OCI-LY1 (cell line): ENCODE measurements around the gene UBXN10.

Experiments
- CTCF ChIP-seq: fragments of 200-600 bp; sonication (generic), shearing (Covaris generic); IDR thresholded peaks from 2 replicates; pipeline ENCODE4 v1.5.1; 2017; ENCODE audit warnings: mild to moderate bottlenecking, antibody characterized with exemption, low read length, moderate library complexity, mixed read lengths
- EZH2 ChIP-seq: fragments of 200-600 bp; sonication (generic), shearing (Covaris generic); IDR thresholded peaks from 2 replicates; pipeline ENCODE4 v1.8.0; 2017; ENCODE audit warnings: borderline replicate concordance, mixed run types, mild to moderate bottlenecking, antibody characterized with exemption, low read length, moderate library complexity, mixed read lengths

- TF ChIP-seq EZH2 (no peak), CTCF (peak; percentile 53)
These were observed 47.5 kb downstream of the UBXN10 start for GRCh38 chr1:20233394-20233793.
